K562 (cell line): ENCODE data around the gene KMT2D. TPM values are rescaled to one million over a fixed set of nuclear protein-coding genes. Genes with fewer than 3 reads are reported as not detected.
A peak's percentile ranks its signal among the peaks of the same experiment; 100 is the strongest.

Experiments used
- ARID2 ChIP-seq: fragments of 450-650 bp; IDR thresholded peaks from 2 replicates; pipeline ENCODE4 v1.6.1; 2017; ENCODE audit warnings: antibody characterized with exemption, mild to moderate bottlenecking
- BRD4 ChIP-seq: fragments of 200-600 bp; sonication (generic); IDR thresholded peaks from 2 replicates; pipeline ENCODE4 v1.6.1; 2017; ENCODE audit warnings: inconsistent platforms
- CBX8 ChIP-seq: fragments of 200-600 bp; sonication (generic); IDR thresholded peaks from 2 replicates; pipeline ENCODE4 v1.6.1; 2012; ENCODE audit warnings: borderline replicate concordance, mixed run types, low read depth, mild to moderate bottlenecking, moderate library complexity, mixed read lengths, low read length, control low read depth, inconsistent platforms; ENCODE audit not compliant: poor library complexity, severe bottlenecking; ENCODE audit errors: extremely low read depth
- CGGBP1 ChIP-seq: fragments of 250-450 bp; sonication (Bioruptor Pico); IDR thresholded peaks from 2 replicates; pipeline ENCODE4 v1.9.0; 2021; ENCODE audit warnings: mild to moderate bottlenecking
- ELF1 ChIP-seq: fragments of 200-800 bp; sonication (Bioruptor generic); IDR thresholded peaks from 2 replicates; pipeline ENCODE4 v1.6.1; 2016; ENCODE audit warnings: missing genetic modification characterization, missing compliant biosample characterization
- FOXA3 ChIP-seq, 2 experiments: fragments of 450-650 bp in 1 of 2; sonication (generic) in 1 of 2; formaldehyde crosslinking; IDR thresholded peaks in 1 of 2; conservative IDR thresholded peaks in 1 of 2; 2 replicates each; pipeline versions ENCODE4 v1.4.0 to v1.8.0; 2020 to 2022; ENCODE audit warnings: mild to moderate bottlenecking in 2 of 2, missing genetic modification reagents in 1 of 2
- LCOR ChIP-seq: sonication (generic); formaldehyde crosslinking; IDR thresholded peaks from 2 replicates; pipeline ENCODE4 v1.8.0; 2022; ENCODE audit warnings: mild to moderate bottlenecking, missing genetic modification reagents
- MITF ChIP-seq: IDR thresholded peaks from 2 replicates; pipeline ENCODE4 v1.6.1; 2014; ENCODE audit warnings: antibody characterized with exemption
- NBN ChIP-seq: fragments of 450-650 bp; IDR thresholded peaks from 2 replicates; pipeline ENCODE4 v1.6.1; 2016; ENCODE audit warnings: low read depth, mild to moderate bottlenecking
- PHF8 ChIP-seq: fragments of 200-600 bp; sonication (generic); IDR thresholded peaks from 2 replicates; pipeline ENCODE4 v1.6.1; 2012; ENCODE audit warnings: mixed run types, mild to moderate bottlenecking, inconsistent platforms, low read length, moderate library complexity, borderline replicate concordance
- POLR2AphosphoS5 ChIP-seq: IDR thresholded peaks from 2 replicates; pipeline ENCODE4 v1.6.1; 2011; ENCODE audit warnings: mild to moderate bottlenecking, low read depth, low read length, moderate library complexity; ENCODE audit not compliant: control insufficient read depth, insufficient read depth
- PTRF ChIP-seq: fragments of 450-650 bp; IDR thresholded peaks from 2 replicates; pipeline ENCODE4 v1.6.1; 2016; ENCODE audit warnings: mild to moderate bottlenecking, missing genetic modification characterization, missing compliant biosample characterization
- RB1 ChIP-seq: fragments of 450-650 bp; IDR thresholded peaks from 2 replicates; pipeline ENCODE4 v1.6.1; 2017; ENCODE audit warnings: low read depth, mild to moderate bottlenecking
- RUNX1 ChIP-seq: sonication (generic); IDR thresholded peaks from 2 replicates; pipeline ENCODE4 v1.6.1; 2016; ENCODE audit warnings: antibody characterized with exemption, low read depth
- SRF ChIP-seq, 2 experiments: fragments of 250-450, 450-650 bp in 1 of 2; sonication (Bioruptor Pico) in 1 of 2; sonication (generic) in 1 of 2; formaldehyde crosslinking; IDR thresholded peaks; 2 replicates each; pipeline versions ENCODE4 v1.5.0 to v1.5.1; 2020 to 2022; ENCODE audit warnings: mild to moderate bottlenecking in 1 of 2, missing genetic modification reagents in 1 of 2
- TCF7 ChIP-seq: sonication (generic); IDR thresholded peaks from 2 replicates; pipeline ENCODE4 v1.6.1; 2016; ENCODE audit warnings: antibody characterized with exemption, borderline replicate concordance
- ZFX ChIP-seq: sonication (generic); formaldehyde crosslinking; IDR thresholded peaks from 2 replicates; pipeline ENCODE4 v1.8.0; 2022; ENCODE audit warnings: mild to moderate bottlenecking, missing genetic modification reagents, moderate library complexity
- ZNF217 ChIP-seq: sonication (generic); formaldehyde crosslinking; IDR thresholded peaks from 2 replicates; pipeline ENCODE4 v1.8.0; 2022; ENCODE audit warnings: mild to moderate bottlenecking, missing genetic modification reagents
- ZNF354B ChIP-seq: fragments of 250-450 bp; sonication (Bioruptor Pico); IDR thresholded peaks from 2 replicates; pipeline ENCODE4 v1.4.0; 2020
- polyA plus RNA-seq, 8 experiments: library from polyadenylated mRNA; depleted of rRNA in 4 of 8; stranded (reverse) in 5 of 8; unstranded in 3 of 8; fragments of >200 nt; fragmentation: Nextera tagmentation in 2 of 8; fragmentation: Illumina TruSeq in 1 of 8; extraction: Ambion mirVana in 2 of 8; extraction: Trizol in 1 of 8; gene quantifications; 2 replicates each; pipeline versions ENCODE4 v1.2.1 to v1.2.3, GENCODE V29; 2011 to 2014; ENCODE audit warnings: inconsistent platforms in 1 of 8, missing spikeins in 1 of 8
- total RNA-seq, 7 experiments: library from RNA; depleted of rRNA in 6 of 7; stranded (reverse); fragments of >200 nt in 6 of 7; fragmentation: Illumina TruSeq in 2 of 7; extraction: Trizol in 2 of 7; gene quantifications; 2 replicates each; pipeline versions ENCODE4 v1.2.1 to v1.2.3, GENCODE V29; 2011 to 2021; ENCODE audit warnings: low replicate concordance in 1 of 7
- TF ChIP-seq, protein P1 (sequence below): sonication (generic); formaldehyde crosslinking; IDR thresholded peaks from 2 replicates; pipeline ENCODE4 v1.8.0; 2023; ENCODE audit warnings: mild to moderate bottlenecking, missing genetic modification reagents
- TF ChIP-seq, protein P2 (sequence below): fragments of 200-800 bp; sonication (Bioruptor generic); IDR thresholded peaks from 2 replicates; pipeline ENCODE4 v1.6.1; 2017; ENCODE audit warnings: missing genetic modification characterization, missing compliant biosample characterization

Gene KMT2D
- total and polyA plus RNA-seq, 9 of the 15 experiments (the other 6 are each of a cell fraction or from before 2014, with no cell fraction given): 0.22 to 93.7 (median 13.7) TPM

DNA sequence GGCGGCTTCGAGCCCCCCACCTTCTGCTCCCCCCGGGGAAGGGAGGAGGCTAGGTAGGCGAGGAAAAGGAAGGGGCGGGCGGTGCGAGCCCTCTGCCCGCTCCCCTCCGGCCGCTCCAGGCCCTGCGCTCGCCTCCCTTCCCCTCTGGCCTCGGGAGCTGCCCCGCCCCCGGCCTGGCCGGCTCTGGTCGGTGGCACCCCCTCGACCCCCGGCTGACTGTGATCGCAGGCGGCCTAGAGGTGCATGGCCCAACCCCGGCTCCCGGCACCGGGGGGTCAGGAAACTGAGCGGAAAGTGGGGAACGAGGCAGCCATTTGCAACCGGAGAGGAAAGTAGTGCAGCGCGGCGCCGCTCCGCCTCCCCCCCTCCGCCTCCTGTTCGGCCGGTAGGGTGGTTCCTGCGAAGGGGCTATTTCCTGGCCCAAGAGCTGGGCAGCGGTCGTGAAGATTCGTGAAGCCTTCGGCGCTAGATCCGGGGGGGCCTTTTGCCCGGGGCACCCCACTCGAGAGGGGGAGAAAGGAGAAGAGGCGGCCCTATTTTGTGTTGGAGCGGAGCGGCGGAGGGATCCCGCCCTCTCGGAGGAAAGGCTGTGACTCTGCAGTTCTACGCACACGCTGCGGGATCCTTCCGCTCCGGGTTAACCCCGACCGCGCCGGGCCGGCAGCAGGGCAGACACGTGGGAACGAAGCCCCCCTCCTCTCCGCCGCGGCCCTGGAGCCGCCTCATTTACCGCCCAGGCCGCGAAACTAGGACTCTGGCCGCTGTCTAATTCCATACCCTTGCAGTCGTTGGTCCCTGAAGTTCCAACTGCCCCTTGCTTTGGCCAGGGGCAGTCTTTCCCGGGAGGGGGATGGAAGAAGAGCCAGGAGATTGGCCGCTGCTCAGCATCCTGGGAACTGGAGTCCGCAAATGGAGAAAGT is at the start of gene KMT2D (continued):
- TF ChIP-seq POLR2AphosphoS5 (peak; percentile 81), ARID2 (no peak), ELF1 (tag) (peak; percentile 73), SRF (CRISPR knock-in tag; IDR thresholded peaks at IDR 0.05) (peak in 1 of 2 experiments; percentile 47; a peak in 1 of 4 replicates), RB1 (peak; percentile 86), TCF7 (peak; percentile 67; the same call in 1 of the 2 replicates), ZFX (peak; percentile 86), PTRF (tag) (no peak), NBN (0 out of 2 replicates have a peak, but pooled peaks have one; percentile 84), MITF (peak; percentile 43), PHF8 (peak; percentile 78), ZNF354B (CRISPR knock-in tag) (no peak), CBX8 (no peak), RUNX1 (0 out of 2 replicates have a peak, but pooled peaks have one; percentile 38), LCOR (CRISPR knock-in tag) (peak; percentile 82; the same call in 1 of the 2 replicates), FOXA3 (CRISPR knock-in tag; conservative IDR thresholded peaks at IDR 0.05 in 1 of 2, IDR thresholded peaks at IDR 0.05 in 1 of 2) (peak in 1 of 2 experiments; percentile 22; a peak in 1 of 4 replicates), BRD4 (0 out of 2 replicates have a peak, but pooled peaks have one; percentile 95), ZNF217 (CRISPR knock-in tag) (0 out of 2 replicates have a peak, but pooled peaks have one; percentile 34), CGGBP1 (CRISPR knock-in tag) (peak; percentile 44; the same call in 1 of the 2 replicates)
- TF ChIP-seq, protein P1, sequence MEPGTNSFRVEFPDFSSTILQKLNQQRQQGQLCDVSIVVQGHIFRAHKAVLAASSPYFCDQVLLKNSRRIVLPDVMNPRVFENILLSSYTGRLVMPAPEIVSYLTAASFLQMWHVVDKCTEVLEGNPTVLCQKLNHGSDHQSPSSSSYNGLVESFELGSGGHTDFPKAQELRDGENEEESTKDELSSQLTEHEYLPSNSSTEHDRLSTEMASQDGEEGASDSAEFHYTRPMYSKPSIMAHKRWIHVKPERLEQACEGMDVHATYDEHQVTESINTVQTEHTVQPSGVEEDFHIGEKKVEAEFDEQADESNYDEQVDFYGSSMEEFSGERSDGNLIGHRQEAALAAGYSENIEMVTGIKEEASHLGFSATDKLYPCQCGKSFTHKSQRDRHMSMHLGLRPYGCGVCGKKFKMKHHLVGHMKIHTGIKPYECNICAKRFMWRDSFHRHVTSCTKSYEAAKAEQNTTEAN (CRISPR knock-in tag): peak; percentile 76; the same call in 1 of the 2 replicates
- TF ChIP-seq, protein P2, sequence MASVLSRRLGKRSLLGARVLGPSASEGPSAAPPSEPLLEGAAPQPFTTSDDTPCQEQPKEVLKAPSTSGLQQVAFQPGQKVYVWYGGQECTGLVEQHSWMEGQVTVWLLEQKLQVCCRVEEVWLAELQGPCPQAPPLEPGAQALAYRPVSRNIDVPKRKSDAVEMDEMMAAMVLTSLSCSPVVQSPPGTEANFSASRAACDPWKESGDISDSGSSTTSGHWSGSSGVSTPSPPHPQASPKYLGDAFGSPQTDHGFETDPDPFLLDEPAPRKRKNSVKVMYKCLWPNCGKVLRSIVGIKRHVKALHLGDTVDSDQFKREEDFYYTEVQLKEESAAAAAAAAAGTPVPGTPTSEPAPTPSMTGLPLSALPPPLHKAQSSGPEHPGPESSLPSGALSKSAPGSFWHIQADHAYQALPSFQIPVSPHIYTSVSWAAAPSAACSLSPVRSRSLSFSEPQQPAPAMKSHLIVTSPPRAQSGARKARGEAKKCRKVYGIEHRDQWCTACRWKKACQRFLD (CRISPR knock-in tag): peak; percentile 91; the same call in 1 of the 2 replicates
